ENCODE data around the gene SLC41A2.

DNA sequence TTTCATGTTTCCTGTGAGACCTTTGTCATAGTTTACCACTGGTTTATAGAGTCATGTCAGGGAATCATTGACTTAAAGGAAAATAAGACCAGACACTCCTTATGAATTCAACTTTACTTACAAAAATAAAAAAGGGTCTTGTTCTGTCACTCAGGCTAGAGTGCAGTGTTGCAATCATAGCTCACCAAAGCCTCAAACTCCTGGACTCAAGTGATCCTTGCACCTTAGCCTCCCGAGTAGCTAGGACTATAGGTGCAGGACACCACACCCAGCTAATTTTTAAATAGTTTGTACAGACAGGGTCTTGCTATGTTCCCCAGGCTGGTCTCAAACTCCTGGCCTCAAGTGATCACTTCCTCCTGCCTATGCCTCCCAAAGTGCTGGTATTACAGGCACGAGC, 19.0 kb downstream of the SLC41A2 start:
- TF ChIP-seq, protein P1, sequence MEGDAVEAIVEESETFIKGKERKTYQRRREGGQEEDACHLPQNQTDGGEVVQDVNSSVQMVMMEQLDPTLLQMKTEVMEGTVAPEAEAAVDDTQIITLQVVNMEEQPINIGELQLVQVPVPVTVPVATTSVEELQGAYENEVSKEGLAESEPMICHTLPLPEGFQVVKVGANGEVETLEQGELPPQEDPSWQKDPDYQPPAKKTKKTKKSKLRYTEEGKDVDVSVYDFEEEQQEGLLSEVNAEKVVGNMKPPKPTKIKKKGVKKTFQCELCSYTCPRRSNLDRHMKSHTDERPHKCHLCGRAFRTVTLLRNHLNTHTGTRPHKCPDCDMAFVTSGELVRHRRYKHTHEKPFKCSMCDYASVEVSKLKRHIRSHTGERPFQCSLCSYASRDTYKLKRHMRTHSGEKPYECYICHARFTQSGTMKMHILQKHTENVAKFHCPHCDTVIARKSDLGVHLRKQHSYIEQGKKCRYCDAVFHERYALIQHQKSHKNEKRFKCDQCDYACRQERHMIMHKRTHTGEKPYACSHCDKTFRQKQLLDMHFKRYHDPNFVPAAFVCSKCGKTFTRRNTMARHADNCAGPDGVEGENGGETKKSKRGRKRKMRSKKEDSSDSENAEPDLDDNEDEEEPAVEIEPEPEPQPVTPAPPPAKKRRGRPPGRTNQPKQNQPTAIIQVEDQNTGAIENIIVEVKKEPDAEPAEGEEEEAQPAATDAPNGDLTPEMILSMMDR (conservative IDR thresholded peaks at IDR 0.05), result no peak
- no peak for TF ChIP-seq EZH2 (IDR thresholded peaks at IDR 0.05; ENCODE audit: low read depth)
